Measurements from ENCODE around the gene NACA.

DNA sequence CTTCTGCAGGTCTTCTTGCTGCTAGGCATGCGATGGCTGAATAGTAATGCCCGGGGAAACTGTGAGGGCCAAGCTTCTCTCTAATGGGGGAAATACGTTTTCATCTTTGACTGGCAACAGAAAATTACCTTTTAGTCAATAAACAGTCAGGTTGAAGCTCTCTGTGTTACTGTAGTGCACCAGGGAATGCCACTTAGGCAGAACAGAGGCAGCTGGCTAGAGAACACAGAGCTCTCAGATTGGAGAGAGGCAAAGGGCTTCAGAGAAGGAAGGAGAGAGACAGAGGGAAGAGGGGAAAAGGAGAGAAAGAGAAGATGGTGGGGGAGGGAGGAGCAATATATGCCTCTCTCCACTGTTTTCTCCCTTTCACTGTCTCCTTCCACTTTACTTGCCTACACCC is 44.8 kb upstream of the NACA start:
- TF ChIP-seq, protein P1, sequence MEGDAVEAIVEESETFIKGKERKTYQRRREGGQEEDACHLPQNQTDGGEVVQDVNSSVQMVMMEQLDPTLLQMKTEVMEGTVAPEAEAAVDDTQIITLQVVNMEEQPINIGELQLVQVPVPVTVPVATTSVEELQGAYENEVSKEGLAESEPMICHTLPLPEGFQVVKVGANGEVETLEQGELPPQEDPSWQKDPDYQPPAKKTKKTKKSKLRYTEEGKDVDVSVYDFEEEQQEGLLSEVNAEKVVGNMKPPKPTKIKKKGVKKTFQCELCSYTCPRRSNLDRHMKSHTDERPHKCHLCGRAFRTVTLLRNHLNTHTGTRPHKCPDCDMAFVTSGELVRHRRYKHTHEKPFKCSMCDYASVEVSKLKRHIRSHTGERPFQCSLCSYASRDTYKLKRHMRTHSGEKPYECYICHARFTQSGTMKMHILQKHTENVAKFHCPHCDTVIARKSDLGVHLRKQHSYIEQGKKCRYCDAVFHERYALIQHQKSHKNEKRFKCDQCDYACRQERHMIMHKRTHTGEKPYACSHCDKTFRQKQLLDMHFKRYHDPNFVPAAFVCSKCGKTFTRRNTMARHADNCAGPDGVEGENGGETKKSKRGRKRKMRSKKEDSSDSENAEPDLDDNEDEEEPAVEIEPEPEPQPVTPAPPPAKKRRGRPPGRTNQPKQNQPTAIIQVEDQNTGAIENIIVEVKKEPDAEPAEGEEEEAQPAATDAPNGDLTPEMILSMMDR (IDR thresholded peaks at IDR 0.05; ENCODE audit: low read length): no peak
- TF ChIP-seq EZH2 (optimal IDR thresholded peaks at IDR 0.05; ENCODE audit: low read depth, low read length) (no peak), EZH2phosphoT487 (IDR thresholded peaks at IDR 0.05; ENCODE audit: low read length) (no peak)

Measured in MM.1S (cell line).